GM12801 (cell line): ENCODE data around the gene DIAPH3.

Experiments
- CTCF ChIP-seq: IDR thresholded peaks from one replicate; pipeline ENCODE4 v1.5.1; 2011; ENCODE audit warnings: control low read depth; ENCODE audit not compliant: insufficient read length; ENCODE audit errors: extremely low read depth

The DIAPH3 gene

DNA sequence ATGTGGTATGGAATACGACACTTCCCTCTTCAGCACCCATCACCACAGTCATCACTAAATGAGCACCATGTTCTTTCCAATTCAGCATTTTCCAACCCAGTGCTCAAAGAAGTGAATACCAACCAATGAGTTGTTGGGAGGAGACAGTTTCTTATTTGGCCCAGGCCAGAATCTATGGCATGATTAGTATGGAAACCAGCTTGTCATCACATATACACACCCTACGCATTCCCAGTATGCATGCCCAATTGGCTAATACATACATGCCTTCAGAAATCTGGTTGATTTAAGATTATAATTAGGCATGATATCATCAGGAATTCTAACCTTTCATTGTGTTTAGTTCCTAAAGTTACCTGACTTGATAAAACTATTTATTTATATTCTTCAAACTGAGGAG is 430.0 kb downstream of the DIAPH3 start:
- TF ChIP-seq CTCF: no peak

DNA sequence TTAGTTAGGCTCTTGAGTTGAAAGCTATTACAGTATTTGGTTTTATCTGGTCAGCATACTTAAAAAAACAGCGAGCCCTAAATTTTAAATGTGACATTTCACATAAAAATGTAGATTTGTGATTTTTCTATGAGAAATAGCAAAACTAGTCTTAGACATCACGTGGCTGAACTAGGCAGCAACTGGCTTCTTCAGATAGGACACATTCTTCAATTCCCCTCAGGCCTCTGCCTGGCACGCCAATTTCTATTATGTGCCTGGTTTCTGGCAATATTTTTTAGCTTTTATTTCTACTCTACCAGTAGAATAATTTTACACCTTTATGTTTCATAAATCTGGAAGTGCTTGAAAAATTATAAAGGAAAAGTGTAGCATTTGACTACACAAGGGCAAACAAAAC is 433.7 kb downstream of the DIAPH3 start:
- no peak for TF ChIP-seq CTCF

DNA sequence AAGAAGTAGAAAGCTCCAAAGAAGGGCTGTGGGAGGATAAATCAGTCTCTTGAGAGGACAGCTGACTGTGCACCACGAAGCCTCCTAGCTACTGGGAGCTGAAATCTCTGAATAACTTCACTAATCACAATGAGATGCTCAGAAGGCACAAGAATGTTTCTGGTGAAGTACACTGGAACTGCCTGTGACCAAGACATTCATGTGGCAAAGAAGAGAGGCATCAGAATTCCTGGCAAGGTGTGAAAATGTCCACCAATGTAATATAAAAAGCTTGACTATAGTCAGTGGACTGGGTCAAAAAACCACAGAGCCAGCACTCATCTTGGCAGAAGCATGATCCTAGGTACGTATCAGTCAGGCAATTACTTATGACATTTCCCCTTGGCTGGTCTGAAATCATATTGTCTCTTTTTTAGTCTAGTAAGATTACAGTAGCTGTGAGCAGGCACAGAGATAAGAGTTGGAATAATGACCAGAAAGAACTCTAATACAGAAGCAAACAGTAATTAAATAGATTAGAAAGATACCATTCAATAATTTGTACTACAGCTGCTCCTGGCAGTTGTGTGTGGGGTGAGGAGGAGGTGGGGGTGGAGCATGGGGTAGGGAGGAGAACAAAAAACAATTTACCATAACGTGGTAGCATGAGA is 434.7 kb downstream of the DIAPH3 start:
- no peak for TF ChIP-seq CTCF

- no peak for TF ChIP-seq CTCF
These were observed 441.5 kb downstream of the DIAPH3 start for GRCh38 chr13:59721926-59722910.

DNA sequence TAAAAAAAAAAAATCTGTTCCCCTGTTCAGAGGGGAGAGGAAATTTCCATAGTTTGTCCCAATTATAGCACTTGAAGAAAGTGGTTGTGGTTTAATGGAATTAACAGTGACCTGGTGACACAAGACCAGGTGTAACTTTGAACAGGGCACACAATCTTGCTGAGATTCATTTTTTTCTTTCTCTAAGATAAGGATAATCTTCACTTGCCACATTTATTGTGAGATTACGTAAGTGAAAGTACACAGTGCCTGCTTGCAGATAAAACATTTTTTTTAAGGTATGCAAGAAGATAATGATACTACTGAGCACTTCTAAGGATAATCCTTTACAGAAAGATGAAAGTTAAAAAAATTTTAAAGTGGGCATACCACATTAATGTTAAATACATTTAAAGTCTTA is 448.1 kb downstream of the DIAPH3 start:
- TF ChIP-seq CTCF: no peak

GRCh38 chr13:59710996-59711701 is 452.6 kb downstream of the DIAPH3 start:
- no peak for TF ChIP-seq CTCF

DNA sequence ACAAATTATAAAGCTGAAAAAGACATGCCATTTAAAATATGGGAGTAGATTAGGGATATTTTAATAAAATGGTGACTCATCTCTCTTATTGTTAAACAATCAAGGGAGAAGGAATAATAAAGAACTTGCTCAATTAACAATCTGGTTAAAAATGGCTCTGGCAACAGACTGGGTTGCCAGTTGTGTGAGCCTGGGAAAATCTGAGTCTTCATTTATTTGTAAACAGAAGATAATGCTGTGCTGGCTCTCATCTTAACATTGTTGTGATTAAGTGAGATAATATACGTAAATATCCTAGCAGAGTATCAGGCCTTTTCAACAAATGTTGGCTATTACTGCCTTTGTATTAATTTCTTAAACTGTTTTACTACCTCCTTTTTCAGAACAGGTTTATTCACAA is 453.3 kb downstream of the DIAPH3 start:
- no peak for TF ChIP-seq CTCF
